NCI-H460 (cell line): Measurements from ENCODE around the gene MYCBPAP. TPM values are rescaled to one million over a fixed set of nuclear protein-coding genes. Genes with fewer than 3 reads are reported as not detected.

Experiments
- DNase-seq: peaks from one replicate; pipeline ENCODE4 v3.0.0-alpha.2; 2016; ENCODE audit warnings: low read depth; ENCODE audit errors: extremely low read depth
- total RNA-seq: library from RNA; depleted of rRNA; stranded (reverse); fragments of >200 nt; shearing (Covaris generic); gene quantifications from 2 replicates; pipeline ENCODE4 v1.2.3, GENCODE V29; 2014

MYCBPAP gene
- total RNA-seq, 1 experiment from 2014 or later: 0.89 TPM

- DNase-seq: no peak
Measured at GRCh38 chr17:50549969-50550368, 41.7 kb downstream of the MYCBPAP start.

DNA sequence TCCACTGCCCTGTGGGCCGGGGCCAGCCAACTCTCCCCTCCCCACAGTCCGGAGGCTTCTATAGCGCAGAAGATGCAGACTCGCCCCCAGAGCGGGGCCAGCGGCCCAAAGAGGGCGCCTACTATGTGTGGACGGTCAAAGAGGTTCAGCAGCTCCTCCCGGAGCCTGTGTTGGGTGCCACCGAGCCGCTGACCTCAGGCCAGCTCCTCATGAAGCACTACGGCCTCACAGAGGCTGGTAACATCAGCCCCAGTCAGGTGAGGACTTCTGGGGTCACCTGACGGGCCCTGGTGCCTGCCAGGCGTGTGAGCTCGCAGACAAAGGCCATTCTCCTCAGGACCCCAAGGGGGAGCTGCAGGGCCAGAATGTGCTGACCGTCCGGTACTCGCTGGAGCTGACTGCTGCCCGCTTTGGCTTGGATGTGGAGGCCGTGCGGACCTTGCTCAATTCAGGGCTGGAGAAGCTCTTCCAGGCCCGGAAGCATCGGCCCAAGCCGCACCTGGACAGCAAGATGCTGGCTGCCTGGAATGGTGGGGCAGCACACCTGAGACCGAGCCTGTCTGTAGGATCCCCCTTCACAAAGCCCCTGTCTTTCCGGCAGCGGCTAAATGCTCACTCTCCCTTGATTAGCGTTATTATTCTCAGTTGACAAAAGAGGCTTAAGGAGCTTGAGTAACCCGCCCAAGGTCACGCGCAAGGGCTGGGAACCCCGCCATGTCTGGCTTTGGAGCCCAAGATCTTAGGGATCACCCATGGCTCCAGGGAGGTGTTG is 42.6 kb downstream of the MYCBPAP start:
- DNase-seq: peak; percentile 87

GRCh38 chr17:50551433-50551815 is 43.2 kb downstream of the MYCBPAP start:
- DNase-seq: no peak

DNA sequence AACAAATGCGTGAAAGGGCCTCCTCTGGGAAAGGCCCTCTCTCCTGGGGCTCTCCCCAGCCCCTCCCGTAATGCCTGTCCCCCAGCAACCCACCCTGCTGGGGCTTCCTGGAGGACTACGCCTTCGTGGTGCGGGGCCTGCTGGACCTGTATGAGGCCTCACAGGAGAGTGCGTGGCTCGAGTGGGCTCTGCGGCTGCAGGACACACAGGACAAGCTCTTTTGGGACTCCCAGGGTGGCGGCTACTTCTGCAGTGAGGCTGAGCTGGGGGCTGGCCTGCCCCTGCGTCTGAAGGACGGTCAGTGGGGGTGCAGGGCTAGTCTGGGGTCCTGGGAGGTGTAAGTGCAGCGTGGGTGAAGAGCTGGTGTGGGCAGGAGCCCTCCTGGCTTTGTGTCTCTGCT is 43.6 kb downstream of the MYCBPAP start:
- DNase-seq: no peak

DNA sequence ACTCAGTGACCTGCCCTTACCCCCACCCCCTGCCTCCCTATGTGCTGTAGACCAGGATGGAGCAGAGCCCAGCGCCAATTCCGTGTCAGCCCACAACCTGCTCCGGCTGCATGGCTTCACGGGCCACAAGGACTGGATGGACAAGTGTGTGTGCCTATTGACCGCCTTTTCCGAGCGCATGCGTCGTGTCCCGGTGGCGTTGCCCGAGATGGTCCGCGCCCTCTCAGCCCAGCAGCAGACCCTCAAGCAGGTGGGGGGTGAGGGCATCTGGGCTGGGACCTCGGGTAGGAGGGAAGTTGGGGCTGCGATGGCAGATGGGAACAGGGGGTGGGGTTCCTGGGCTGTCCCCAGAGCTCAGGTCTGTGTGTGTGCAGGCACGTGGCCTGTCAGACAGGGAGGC is 46.0 kb downstream of the MYCBPAP start:
- no peak for DNase-seq

DNA sequence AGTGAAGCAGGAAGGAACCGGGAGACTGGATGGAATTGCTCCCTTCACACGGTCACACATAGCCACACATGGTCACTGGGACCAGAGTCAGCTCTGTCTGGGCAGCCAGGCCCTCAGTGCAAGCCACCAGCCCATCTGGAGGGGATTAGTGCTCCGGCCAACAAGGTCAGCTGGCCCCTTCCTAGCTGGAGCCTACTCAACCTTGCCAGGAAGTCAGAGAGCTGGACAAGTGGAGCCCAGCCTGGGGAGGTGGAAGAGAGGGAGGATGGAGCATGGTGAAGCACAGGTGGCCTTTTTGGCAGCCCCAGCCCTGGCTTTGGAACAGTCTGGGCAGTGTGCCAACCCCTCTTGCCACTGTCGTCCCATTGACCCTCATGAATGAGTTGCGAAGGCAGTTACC is 48.6 kb downstream of the MYCBPAP start:
- no peak for DNase-seq

- no peak for DNase-seq
Measured at GRCh38 chr17:50557630-50558029, 49.4 kb downstream of the MYCBPAP start.

GRCh38 chr17:50558091-50558490 is 49.9 kb downstream of the MYCBPAP start:
- DNase-seq: no peak

DNA sequence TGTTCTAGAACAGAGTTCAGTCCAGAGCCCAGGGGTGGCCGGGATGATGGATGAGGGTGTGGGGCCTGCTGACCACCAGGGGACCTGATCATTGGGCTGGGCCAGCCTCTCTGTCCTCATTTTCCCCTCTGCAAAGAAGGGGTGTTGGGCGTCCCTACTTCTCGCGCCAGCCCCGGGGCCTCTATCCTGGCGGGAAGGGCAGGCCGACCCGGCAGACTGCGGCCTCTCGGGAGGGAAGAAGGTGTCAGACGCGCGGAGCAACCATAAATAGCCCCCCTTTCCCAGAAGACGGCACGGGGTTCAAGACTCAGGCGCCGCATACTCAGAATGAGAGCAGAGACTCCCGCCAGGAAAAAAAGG is 50.3 kb downstream of the MYCBPAP start:
- no peak for DNase-seq

DNA sequence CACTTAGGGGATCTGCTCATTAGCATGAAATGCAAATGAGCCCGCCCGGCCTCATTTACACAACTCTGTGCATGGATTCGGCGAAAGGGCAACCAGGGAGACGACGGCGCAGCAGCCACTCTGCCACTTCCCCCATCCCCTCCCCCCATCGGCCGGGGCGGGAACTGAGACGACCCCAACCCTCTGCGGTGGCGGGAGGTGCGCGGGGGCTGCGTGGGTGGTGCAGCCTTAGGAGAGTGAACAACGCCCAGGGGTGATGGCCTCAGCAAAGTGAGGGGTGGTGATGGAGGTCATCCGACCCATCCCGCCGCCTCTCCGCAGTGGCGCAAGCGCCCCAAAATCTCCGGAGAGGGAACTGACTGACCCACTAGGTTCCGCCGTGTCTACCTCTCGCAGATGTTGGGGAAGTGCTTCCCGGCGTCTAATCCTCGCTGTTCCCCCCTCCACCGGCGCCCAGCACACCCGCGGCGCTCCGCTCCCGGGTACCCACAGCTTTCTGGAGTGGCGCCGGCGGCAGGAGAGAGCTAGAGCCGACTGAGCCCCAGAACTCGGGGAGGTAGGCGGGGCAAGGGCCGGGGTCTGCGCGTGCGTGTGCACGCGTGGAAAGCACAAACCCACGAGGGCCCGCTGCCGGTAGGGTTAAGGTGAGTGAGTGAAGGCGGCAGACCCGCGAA is 50.8 kb downstream of the MYCBPAP start:
- DNase-seq: no peak

DNA sequence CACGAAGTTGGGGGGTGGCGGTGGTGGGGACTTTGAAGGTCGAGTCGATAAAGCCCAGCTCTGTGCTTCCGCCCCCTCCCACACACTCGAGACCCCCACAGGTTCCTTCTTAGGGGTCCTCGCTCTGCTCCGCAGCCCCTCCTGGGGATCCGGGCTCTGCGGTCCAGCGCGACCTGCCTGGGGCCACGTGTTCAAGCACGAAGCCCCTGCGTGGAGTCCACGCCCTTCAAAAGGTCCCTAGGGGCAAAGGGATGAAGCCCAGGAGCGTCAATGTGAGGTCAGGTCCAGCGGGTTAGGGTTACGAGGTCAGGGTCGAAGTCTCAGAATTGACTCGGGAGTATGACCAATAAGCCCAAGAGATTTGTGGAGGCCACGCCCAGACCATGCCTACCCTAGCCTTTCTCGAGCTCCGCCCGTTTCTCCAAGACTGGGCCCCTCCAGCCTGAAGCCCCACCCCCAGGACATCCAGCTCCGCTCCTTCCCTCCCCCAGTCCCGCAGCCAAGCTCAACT is 51.5 kb downstream of the MYCBPAP start:
- DNase-seq: peak; percentile 35

DNA sequence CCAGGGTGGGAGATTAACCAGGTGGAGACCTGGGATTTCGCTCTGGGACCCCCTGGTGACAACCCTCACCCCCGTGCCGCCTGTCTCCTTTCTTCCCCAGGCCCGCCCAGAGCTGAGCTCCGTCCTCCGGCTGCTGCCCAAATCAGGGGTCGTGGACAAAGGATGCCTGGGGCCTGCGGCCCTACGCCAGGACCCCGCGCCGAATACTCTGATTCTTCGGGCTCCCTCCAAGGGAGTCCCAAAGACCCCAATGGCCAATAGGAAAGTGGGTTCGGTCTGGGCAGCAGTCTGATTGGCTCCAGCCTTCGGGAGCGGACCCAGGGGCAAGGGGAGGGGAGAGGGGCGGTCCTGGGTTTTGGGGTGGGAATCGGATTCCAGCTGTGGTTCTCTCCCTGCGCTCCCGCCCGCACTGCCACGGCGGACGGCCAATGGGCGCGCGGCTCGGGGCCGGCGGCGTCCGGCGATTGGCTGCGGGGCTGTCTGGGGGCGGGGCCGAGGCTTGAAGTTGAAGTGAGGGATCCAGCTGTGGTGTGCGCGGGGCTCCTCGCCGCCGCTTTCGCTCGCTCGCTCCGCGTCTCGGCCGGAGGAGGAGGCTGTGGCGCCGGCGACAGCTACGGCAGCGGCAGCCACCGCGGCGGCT is 52.1 kb downstream of the MYCBPAP start, which contains the start of gene CACNA1G:
Gene CACNA1G, plus strand, starts transcription at position 531 of the 640 bp plus-strand sequence. CDS start 745 bp downstream, outside the sequence.
- DNase-seq: peak; percentile 84

- DNase-seq: no peak
Measured at GRCh38 chr17:50560931-50561745, 52.9 kb downstream of the MYCBPAP start.

DNA sequence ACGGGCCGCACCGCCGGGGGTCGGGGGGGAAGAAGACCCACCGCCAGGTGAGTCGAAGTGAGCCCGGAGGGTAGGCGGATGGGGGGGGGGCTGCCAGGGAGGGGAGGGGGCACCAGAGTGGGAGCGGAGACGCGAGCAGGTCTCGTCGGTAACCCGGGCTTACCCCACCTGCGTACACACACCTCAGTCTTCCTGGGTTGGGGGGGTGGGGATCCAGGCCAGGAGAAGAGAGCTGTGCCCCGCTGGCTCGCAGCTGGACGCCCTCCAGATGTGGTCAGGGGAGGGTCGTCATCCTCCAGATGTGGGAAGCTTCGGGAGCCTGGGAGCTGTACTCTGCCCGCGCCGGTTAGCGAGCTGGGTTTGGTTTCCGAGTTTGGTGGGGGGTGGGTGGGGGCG is 53.5 kb downstream of the MYCBPAP start:
- no peak for DNase-seq

- DNase-seq: no peak
Measured at GRCh38 chr17:50562242-50563091, 54.2 kb downstream of the MYCBPAP start.

GRCh38 chr17:50563092-50563511 is 54.9 kb downstream of the MYCBPAP start:
- DNase-seq: no peak

DNA sequence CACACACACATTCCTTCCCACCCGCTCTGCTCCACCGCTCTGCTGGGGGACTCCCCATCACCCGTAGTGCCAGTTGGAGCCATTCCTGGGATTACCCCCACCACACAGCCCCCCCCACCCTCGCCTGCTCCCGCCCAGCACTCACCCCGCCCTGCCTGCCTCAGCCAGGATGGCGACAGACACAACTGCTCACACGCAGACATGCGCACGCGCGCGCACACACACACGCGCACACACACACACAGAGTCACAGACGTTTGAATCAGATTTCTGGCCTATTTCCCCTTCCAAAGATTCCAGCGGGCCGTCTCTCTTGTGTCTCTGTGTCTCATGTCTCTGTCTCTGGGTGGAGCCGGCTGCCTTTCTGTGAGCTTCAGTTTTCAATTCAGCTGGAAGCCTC is 56.7 kb downstream of the MYCBPAP start:
- DNase-seq: no peak

DNA sequence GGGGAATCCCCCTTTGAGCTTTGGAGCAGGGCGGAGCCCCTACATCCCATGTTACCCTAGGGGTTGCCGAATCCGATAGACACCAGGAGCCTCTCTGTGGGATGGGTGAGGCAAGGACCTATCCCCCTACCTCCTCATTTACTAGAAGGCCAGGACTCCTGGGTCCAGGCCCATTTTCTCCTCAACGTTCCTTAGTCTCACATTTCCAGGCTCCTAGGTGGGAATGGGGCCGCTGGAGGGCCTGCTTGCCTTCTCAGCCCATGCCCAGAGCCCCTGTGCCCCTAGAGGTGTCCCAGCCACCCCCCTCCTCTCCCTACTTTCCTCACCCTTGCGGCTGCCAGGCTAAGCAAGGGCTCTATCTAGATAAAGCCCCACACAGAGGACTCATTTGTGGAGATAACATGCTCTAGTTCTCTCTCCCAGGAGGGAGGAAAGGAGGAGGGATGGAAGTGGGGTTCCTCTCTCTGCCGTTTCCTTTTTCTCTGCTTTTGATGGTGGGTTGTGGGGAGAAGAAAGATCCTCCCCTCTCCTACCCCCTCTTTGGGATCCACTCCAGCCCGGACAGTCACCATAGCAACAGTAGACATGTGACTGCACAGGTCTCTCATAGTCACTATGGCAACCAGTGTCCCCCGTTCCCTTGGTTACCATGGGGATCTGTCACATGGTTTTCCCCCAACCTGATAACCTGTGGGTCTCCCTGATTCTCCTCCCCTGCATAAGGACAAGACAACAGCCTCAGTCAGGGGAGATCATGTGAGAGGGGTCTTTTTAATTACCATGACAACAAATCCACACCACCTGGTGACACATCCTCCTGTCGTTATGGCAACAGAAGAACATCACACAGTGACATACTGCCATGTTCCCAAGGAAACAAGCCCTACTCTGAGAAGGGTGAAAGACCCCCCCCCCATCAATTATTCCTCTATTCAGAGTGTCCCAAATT is 57.4 kb downstream of the MYCBPAP start:
- no peak for DNase-seq

GRCh38 chr17:50566886-50567285 is 58.6 kb downstream of the MYCBPAP start:
- no peak for DNase-seq
